WERI-Rb-1 (cell line): Measurements from ENCODE around the gene MAP6D1.

ENCODE experiments used
- DNase-seq: peaks from one replicate; pipeline ENCODE4 v3.0.0-alpha.2; 2020
- H3K27ac ChIP-seq: fragments of 250-450 bp; sonication (Bioruptor Pico); 2 replicates; pipeline ENCODE4 v1.5.1; 2020; ENCODE audit warnings: mild to moderate bottlenecking, moderate library complexity
- H3K27me3 ChIP-seq: fragments of 250-450 bp; sonication (Bioruptor Pico); 2 replicates; pipeline ENCODE4 v1.5.1; 2021; ENCODE audit warnings: mild to moderate bottlenecking, low read depth, moderate library complexity; ENCODE audit not compliant: insufficient read depth, severe bottlenecking
- H3K36me3 ChIP-seq: fragments of 250-450 bp; sonication (Bioruptor Pico); 2 replicates; pipeline ENCODE4 v1.5.1; 2020; ENCODE audit warnings: mild to moderate bottlenecking, moderate library complexity
- H3K4me3 ChIP-seq: 2 replicates; pipeline ENCODE4 v1.5.1; 2011; ENCODE audit warnings: low read depth, mild to moderate bottlenecking, control low read depth, low read length
- H3K9me3 ChIP-seq: fragments of 250-450 bp; sonication (Bioruptor Pico); 2 replicates; pipeline ENCODE4 v1.5.1; 2021; ENCODE audit warnings: mild to moderate bottlenecking, moderate library complexity; ENCODE audit not compliant: severe bottlenecking
- TF ChIP-seq, protein P1 (sequence below): IDR thresholded peaks from 2 replicates; pipeline ENCODE4 v1.5.1; 2011; ENCODE audit warnings: low read depth, mild to moderate bottlenecking, control low read depth, inconsistent platforms, low read length

MAP6D1 gene

GRCh38 chr3:183810643-183811594 lies 14.5 kb downstream of the MAP6D1 start:
- DNase-seq, result no peak
- H3K27me3 ChIP-seq, result no peaks in the 10 kb centered on the region
- peaks cover 73% of the 10 kb centered on the region for H3K36me3 ChIP-seq
- TF ChIP-seq, protein P1, sequence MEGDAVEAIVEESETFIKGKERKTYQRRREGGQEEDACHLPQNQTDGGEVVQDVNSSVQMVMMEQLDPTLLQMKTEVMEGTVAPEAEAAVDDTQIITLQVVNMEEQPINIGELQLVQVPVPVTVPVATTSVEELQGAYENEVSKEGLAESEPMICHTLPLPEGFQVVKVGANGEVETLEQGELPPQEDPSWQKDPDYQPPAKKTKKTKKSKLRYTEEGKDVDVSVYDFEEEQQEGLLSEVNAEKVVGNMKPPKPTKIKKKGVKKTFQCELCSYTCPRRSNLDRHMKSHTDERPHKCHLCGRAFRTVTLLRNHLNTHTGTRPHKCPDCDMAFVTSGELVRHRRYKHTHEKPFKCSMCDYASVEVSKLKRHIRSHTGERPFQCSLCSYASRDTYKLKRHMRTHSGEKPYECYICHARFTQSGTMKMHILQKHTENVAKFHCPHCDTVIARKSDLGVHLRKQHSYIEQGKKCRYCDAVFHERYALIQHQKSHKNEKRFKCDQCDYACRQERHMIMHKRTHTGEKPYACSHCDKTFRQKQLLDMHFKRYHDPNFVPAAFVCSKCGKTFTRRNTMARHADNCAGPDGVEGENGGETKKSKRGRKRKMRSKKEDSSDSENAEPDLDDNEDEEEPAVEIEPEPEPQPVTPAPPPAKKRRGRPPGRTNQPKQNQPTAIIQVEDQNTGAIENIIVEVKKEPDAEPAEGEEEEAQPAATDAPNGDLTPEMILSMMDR, result no peak
- H3K9me3 ChIP-seq, result no peaks in the 10 kb centered on the region
- no peak overlapping the region for H3K4me3 ChIP-seq
- no peak overlapping the region for H3K27ac ChIP-seq

GRCh38 chr3:183809270-183809669 lies 16.1 kb downstream of the MAP6D1 start:
- TF ChIP-seq, protein P1, result no peak
- no peaks in the 10 kb centered on the region for H3K27me3 ChIP-seq
- no peak overlapping the region for H3K4me3 ChIP-seq
- no peak for DNase-seq
- H3K36me3 ChIP-seq, result peaks cover 82% of the 10 kb centered on the region
- no peaks in the 10 kb centered on the region for H3K9me3 ChIP-seq
- H3K27ac ChIP-seq, result no peak overlapping the region

DNA sequence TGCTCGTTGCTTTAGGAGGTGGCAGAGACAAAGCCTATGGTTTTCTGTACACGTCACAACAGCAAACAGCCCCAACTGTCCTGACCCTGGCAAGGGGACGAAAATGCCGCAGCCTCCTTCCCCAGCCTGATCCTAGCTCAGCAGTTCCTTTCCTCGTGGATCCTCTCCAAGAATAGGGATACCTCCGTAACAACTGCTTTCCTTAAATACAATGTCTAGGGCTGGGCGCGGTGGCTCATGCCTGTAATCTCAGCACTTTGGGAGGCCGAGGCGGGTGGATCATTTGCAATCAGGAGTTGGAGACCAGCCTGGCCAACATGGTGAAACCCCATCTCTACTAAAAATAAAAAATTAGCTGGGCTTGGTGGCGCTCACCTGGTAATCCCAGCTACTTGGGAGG lies 17.0 kb downstream of the MAP6D1 start:
- Histone ChIP-seq H3K27ac (no peak overlapping the region), H3K9me3 (no peaks in the 10 kb centered on the region), H3K4me3 (no peak overlapping the region), H3K27me3 (no peaks in the 10 kb centered on the region), H3K36me3 (peaks cover 88% of the 10 kb centered on the region)
- TF ChIP-seq, protein P1, result no peak
- no peak for DNase-seq

DNA sequence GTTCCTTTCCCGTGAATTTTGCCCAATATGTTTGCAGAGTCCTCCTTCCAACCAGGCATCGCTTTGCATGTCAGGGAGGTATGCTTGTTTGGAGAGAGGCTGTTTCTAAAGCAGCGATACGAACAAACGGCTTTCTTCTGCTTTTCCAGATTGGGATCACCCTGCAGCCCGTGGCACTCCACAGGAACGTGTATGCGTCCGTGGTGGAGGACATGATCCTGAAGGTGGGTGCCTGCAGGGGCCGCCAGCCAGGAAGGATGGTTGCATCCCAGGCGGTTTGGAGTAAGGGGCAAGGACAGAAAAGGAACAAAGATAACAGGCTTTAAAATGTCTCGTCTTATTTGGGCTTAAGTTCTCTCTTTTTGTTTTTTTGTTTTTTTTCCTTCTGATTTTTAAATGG lies 17.5 kb downstream of the MAP6D1 start:
- no peak overlapping the region for H3K4me3 ChIP-seq
- H3K9me3 ChIP-seq, result no peaks in the 10 kb centered on the region
- peaks cover 90% of the 10 kb centered on the region for H3K36me3 ChIP-seq
- DNase-seq, result no peak
- no peak overlapping the region for H3K27ac ChIP-seq
- TF ChIP-seq, protein P1, result no peak
- no peaks in the 10 kb centered on the region for H3K27me3 ChIP-seq

GRCh38 chr3:183807209-183807728 lies 18.1 kb downstream of the MAP6D1 start:
- Histone ChIP-seq H3K9me3 (no peaks in the 10 kb centered on the region), H3K36me3 (peaks cover 95% of the 10 kb centered on the region), H3K4me3 (no peak overlapping the region), H3K27me3 (no peaks in the 10 kb centered on the region), H3K27ac (no peak overlapping the region)
- DNase-seq, result no peak
- TF ChIP-seq, protein P1, result no peak
